ENCODE data around the gene CARD10.

CARD10 gene

GRCh38 chr22:37501610-37502341 is 17.4 kb downstream of the CARD10 start:
- peak in 1 of 2 experiments; percentile 12 for DNase-seq

DNA sequence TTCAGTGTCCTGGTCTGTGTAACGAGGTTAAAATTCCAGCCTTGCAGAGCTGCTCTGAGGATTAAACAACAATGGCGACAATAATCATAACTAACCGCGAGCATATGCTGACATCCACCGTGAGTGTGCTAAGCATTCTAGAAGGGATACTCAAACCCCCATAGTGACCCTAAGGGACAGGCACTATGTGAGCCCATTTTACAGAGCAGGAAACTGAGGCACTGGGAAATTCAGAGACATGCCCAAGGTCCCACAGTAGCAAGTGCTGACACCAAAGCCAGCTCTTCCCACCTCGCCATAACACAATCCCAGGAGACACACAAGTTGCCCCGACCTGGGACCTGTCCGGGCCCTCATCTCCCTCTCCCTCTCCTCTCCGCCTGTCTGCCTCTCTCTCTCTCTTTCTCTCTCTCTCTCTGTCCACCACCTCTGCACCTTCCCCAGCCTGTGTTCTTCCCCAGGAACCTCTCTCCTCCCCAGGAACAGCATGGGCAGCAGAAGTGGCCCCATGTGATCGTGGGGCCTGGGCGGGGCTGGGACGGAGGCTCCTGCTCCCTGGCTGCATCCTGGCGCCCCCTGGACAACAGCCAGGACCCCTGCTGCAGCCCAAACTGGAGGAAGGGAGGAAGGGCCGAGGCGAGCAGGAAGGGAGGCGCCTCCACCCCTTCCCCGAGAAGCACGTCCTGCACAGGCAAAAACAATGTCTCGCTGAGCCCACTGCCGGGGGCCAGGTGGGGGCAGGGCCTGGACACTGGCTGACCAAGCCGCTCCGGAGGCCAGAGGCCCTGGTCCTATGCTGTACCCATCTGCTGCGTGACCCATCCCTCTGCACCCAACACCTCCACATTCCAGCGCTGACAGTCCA is 18.2 kb downstream of the CARD10 start:
- DNase-seq, result no peak

DNA sequence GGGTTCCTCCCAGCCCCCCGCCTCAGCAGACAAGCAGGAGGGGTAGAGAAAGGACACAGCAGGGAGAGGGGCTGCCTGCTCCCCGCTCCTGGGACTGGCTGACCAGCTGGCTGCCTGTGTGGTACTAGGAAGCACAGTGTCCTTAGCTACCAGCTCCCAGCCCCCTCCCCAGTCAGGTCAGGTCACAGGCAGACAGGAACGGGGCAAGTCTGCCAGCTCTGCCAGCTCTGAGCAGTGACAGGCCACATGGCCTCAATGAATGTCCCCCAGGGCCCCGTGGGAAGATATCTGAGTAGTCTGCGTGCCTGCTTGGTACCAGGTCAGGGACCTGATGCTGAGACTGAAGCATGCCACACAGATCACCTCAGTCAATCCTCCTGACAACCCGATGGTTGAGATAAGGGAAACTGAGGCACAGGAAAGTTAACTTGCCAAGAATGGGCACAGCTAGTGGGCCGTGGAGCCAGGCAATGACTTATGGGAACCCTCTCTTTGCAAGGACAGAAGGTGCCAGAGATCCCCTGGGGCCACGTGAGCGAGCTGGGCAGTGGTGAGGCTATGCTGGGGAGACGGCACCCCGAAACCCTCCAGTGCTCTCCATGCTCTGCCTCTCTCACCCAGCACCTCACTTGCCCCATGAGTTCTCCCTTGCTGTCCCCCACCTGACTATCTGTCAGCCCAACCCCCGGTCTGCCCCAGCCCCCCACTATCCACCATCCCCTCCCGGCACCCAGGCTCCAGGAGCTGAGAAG is 19.2 kb downstream of the CARD10 start:
- no peak for DNase-seq

DNA sequence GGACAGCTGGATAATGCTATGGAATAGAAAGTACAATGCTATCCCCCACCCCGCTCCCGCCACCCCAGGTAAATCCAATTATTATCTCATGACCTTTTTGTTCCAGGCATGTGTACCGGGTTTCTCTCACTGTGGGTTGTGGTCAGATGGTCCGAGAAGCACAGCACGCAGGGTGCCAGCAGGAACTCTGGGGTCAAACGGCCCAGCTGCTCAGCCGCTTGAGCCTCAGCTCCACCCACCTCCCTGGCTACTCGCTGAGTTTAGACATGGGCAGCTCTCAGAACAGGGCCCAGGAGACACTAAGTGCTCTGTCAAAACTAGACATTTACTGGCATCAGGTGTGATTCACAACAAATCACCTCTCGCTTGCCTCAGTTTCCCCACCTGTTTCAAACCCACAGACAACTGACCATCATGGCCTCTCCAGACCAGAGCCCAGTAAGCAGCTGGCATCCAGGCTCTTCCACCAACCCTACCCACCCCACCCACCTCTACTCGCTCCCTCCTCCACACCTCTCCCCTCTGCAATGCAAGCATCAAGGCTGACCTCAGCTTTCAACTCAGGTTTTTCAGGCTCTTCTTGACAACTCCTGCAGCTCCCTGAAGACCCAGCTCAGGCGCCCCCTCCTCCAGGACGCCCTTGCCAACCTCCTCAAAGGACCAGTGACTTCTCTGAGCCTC is 20.0 kb downstream of the CARD10 start:
- DNase-seq, result no peak

DNA sequence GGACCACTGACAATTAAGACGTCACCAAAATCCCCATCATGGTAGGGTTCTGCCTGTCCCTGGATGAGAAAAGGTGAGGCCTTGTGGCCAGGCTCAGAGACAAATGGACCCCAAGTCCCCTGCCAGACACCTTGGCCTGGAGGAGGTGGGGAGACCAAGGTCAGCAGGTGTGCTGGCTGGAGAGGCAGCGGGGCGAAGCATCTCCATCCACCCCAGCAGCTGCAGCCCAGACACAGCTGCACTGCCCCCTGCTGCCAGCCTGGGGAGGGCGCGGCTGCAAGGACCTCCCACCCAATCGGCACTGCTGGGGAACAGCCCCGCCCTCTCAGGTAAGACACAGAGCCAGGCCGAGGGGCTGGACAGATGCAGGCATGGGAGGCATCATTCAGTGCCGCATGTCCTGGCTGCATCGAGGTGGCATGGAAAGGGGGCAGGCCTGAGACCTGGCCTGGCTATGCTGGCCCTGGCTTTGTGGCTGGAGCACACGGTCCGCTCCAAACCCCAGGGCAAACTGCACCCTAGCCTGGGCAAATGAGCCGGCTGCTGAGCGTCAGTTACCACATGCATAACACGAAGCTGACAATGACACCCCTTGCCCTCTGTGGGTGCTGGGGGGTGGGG is 20.8 kb downstream of the CARD10 start:
- no peak for DNase-seq

DNA sequence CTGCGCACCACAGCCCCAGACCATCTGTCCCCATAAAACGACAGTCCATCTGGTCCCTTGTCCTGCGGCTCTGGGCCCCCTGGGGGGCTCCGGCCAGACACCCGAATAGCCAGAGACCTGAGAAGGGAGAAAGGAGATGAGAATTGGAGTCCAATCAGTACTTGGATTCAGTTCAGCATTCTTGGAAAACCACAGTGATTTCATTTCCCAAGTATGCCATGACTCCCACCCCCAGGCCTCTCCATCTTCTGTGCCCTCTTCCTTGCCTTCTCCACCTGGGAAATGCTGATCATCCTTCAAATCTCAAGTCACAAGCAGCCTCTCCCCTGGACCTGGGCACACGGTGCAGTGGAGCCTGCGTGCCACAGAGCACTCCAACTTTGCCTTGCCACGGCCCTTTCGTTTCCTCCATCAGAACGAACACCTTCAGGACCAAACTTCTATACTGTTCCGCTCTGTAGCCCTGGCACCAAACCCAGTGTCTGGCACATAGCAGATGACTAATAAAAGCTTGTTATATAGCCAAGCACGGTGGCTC is 22.1 kb downstream of the CARD10 start:
- DNase-seq, result peak; percentile 44 to 74

DNA sequence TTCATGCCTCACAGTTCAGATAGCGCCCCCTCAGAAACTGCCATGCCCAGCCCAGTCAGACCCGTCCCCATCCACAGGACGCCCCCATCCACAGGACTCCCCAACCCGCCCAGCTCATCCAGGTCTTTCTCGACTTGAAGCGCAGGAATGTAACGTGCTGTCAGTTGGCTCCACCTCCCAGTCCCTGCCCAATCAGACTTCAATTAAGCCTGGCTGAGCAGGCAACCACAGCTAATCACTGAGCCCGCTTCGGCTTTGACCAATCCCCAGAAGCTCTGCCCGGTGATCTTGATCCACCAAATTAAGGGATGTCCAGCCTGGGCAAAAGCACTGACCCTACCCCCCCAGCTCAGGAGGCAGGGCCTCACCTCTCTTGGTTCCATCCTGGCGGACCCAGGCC is 22.6 kb downstream of the CARD10 start:
- DNase-seq, result no peak

DNA sequence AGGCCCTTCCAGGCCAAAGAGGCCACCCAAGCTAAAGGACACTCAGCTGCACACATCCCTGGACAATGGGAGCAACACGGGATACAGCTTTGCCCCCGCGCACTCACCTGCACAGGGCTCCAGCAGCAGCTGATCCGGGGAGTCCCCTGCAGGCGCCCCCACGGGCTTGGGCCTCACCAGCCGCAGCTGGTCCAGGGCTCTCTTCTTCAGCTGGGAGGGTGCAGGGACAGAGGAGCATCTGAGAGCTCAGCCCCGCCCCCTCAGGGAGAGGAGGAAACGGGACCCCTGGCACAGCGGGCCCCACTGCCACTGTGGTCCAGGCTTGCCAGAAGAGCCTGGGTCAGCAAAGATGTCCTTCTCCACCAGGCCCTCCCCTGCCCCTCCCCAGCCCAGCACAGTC is 25.2 kb downstream of the CARD10 start:
- DNase-seq, result no peak

GRCh38 chr22:37492428-37493344 is 26.5 kb downstream of the CARD10 start:
- DNase-seq, result peak in 1 of 2 experiments; percentile 42

DNA sequence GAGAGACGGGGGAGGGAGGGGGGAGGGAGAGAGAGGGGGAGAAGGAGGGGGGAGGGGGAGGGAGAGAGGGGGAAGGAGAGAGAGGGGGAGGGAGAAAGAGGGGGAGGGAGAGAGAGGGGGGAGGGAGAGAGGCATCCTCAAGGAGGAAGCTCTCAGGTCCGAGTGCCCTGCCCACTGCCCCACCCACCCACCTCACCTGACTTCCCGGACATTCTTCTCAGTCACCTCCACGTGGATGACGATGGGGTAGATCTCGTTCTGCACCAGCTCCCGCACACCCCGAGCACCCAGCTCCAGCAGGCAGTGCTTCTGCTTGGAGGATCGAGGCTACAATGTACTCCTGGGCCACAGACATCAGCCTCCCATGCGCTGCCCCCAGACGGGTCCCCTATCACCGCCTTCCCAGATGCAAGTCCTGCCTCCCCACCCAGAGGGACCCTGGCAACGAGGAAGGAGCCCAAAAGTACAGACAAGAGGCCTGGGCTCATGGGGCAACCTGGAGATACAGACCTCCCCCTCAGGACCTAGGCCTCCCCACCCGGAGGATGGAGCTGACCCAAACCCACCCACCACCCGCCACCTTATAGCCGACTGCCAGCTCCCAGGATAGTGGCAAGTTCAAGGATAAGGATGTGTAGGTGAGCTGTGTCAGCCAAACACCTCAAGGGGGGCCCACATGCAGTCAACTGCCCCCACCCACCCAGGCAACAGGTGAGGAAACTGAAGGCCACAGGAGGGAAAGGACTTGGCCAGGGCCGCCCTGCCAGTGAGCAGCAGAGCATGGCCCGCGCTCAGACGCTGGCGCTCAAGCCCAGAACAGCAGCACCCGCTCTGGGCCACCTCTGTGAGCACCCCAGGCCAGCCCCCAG is 27.4 kb downstream of the CARD10 start:
- DNase-seq, result no peak

DNA sequence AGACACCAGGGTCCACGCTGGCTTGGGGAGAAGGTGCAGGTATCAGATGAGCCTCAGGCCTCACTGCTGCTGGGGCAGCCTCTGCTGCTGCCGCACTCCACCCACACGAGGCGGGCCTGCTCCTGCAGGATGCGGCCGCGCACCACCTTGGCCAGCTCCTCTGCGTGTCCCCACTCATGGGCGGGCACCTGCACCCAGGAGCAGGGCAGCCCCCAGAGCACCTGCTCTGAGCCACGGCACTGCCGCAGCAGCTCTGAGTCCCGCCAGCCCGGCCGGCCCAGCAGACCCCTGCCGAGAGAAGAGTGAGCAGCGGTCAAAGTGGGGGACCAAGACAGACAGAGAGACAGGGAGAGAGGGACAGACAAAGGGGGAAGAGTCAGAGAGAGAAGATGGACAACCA is 28.1 kb downstream of the CARD10 start:
- DNase-seq, result no peak

DNA sequence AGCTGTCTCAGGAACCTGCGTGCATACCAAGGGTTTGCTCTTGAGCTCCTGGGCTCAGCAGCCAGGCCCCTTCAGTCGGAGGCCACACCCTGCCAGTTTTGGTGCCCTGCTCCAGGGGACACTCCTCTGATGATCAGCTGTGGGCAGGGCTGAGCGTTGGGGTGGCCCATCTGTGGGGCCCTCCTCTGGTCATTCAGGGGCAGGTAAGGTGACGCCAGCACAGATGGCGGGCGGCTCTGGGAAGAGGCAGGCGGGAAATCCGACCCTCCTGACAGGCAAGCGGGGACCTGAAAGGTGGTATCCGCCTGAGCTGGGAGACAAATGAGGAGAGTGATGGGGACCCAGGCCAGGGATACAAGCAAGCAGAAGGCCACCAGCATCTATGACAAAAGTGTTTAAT is 29.2 kb downstream of the CARD10 start:
- DNase-seq, result no peak

DNA sequence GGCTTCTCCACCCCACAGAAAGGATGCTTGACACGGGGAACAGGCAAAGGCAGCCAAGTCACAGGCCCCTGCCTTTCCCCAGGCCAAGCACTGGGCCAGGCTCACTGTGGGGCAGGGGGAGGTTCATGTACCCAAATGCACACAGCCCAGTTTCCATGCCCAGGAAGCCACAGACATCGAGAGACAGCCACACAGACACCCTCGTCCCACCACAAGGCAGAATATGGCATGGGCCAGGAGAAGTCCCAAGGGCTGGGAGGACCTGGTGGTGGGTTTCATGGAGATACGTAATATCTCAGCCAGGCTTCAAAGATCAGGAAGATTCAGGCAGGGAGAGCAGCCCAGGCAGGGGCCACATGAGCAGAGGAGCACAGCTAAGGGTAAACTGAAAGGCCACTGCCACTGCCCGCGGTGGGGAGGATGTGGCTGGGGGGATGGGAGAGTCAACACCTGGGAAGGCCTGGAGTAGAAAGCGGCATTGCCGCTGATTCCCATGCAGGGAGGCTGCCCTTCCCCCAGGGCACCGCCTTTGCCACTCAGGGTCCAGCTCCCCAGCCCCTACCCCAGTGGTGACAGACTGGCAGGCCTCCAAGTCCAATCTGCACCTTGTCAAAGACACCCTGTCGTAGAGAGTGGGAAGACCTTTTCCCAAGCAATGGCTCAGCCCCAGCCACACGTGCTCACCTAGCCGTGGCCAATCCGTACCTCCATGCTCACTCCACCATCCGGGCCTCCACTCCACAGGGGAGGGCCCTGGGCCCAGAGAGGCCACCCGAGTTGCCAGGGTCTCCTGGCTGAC is 30.7 kb downstream of the CARD10 start:
- DNase-seq, result no peak

- no peak for DNase-seq
Observed at GRCh38 chr22:37487571-37487970, 31.6 kb downstream of the CARD10 start.

DNA sequence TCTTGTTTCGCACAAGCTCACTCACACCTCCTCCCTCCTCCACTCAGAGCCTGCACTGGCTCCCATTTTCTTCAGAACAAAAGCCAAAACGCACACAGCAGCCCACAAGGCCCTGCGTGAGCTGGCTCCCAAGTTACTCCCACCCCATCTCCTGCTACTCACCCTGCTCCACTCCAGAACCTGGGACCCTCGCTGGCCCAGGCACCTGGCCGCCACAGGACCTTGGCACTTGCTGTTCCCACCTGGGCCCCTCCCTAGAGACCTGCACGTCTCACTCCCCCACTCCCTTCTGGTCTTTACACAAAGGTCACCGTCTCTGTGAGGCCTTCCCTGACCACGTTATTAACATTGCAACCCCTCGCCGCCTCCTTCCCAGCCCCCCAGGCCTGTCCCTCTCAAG is 32.1 kb downstream of the CARD10 start:
- DNase-seq, result no peak

DNA sequence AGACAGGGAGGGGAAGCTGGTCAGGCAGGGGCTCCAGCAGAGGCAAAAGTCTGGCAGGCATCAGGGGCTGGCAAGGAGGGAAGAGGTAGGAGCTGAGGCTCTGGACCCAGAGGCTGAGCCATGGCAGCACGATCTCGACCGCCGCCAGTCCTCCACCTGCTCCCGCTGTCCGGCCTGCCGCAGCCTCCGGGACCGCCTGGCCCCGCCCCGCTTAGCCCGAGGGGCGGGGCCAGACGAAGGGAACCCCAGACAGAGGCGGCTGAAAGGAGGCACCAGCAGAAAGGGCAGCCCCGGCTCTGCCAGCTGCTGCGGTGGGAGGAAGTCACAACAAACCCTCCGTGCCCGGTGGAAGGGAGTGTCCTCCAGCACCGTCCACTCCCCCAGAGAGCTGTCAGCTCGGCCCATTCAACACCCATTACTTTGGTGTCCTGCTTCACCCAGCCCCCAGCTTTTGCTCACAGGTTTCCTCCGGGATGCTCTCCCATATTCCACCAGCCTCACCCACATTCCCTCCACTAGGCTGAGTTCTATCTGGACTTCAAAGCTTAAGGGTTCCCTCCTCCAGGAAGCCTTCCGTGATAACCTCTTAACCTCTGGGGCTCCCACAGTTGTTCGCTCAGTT is 32.9 kb downstream of the CARD10 start, which contains the start of gene MFNG:
Gene MFNG (minus strand): TSS at position 161 of the 622 bp plus-strand sequence. CDS start 207 bp downstream, outside the sequence.
- DNase-seq, result peak in 1 of 2 experiments; percentile 32

DNA sequence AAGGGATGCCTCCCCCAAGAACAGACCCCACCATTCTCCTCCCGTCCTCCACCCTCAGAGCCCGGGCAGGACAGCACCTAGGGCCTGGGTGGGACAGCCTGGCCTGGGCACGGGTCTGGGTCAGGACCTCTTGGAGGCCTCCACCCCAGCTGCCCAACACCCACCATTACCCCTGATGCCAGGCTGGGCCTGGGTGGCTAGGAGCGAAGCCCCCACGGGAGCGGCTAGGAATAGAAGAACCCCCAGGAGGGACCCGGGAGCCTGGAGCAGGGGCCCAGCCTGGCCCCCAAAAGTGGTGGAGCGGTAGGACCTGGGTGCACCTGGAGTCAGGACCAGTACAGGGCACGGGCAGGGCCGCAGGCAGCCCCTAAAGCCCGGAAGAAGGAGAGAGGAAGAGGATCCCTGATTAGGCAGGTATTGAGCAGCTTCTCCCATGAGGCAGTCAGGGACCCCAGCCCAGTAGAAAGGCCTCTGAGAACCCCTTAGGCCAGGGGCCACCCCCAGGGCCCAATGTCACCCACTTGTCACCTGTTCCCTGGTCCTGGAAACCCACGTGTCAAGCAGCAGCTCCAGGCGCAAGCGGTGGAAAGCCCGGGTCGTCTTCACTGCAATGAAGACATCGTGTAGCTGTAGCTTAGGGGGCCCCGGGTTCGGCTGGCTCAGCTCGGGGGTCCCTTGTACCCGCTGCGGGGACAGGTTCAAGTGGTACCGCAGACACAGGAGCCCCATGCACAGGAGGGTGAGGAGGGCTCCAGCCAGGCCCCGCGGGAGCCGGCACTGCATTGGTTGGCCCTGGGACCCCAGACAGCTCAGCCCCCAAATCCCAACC is 33.6 kb downstream of the CARD10 start:
- no peak for DNase-seq

Measured in SW 1271 (cell line).